Type B pancreatic cell (in vitro differentiated cells): ENCODE data around the gene USP7. TPM values are rescaled to one million over a fixed set of nuclear protein-coding genes. Genes with fewer than 3 reads are reported as not detected.
A peak's percentile ranks its signal among the peaks of the same experiment; 100 is the strongest.

Source experiments
- DNase-seq: peaks from one replicate; pipeline ENCODE4 v3.0.0; 2021; ENCODE audit warnings: mixed read lengths; ENCODE audit not compliant: unreplicated experiment; ENCODE audit errors: extremely low spot score
- H3K27ac Mint-ChIP-seq: 2 replicates; pipeline ENCODE4 v1.8.0; 2021; ENCODE audit warnings: mild to moderate bottlenecking, mixed read lengths
- H3K27me3 Mint-ChIP-seq: 2 replicates; pipeline ENCODE4 v1.8.0; 2021; ENCODE audit warnings: mixed read lengths
- H3K36me3 Mint-ChIP-seq: 2 replicates; pipeline ENCODE4 v1.8.0; 2021; ENCODE audit warnings: mixed read lengths
- H3K4me1 Mint-ChIP-seq: one replicate; pipeline ENCODE4 v1.8.0; 2021; ENCODE audit warnings: mixed read lengths; ENCODE audit not compliant: unreplicated experiment
- H3K4me3 Mint-ChIP-seq: 2 replicates; pipeline ENCODE4 v1.8.0; 2021; ENCODE audit warnings: mild to moderate bottlenecking, mixed read lengths
- H3K9me3 Mint-ChIP-seq: 2 replicates; pipeline ENCODE4 v1.8.0; 2021; ENCODE audit warnings: mixed read lengths
- CTCF ChIP-seq: fragments of 200-600 bp; sonication (generic); conservative IDR thresholded peaks from 2 replicates; pipeline ENCODE4 v1.5.0; 2021; ENCODE audit warnings: antibody characterized with exemption, mild to moderate bottlenecking
- total RNA-seq: library from RNA; stranded (reverse); gene quantifications from 2 replicates; pipeline ENCODE4 v1.2.1, GENCODE V29; 2021; ENCODE audit warnings: low replicate concordance

Gene USP7
- total RNA-seq, 1 donor from 2014 or later = 118 TPM

- peaks cover 11% of the 10 kb centered on the region for H3K4me1 Mint-ChIP-seq
- no peak overlapping the region for H3K27ac Mint-ChIP-seq
- H3K27me3 Mint-ChIP-seq = no peaks in the 10 kb centered on the region
- TF ChIP-seq CTCF = no peak
- no peak for DNase-seq
- no peak overlapping the region for H3K4me3 Mint-ChIP-seq
- H3K36me3 Mint-ChIP-seq = peaks cover 22% of the 10 kb centered on the region
- no peaks in the 10 kb centered on the region for H3K9me3 Mint-ChIP-seq
Observed at GRCh38 chr16:8855972-8856371, 107.7 kb downstream of the USP7 start.

- Mint-ChIP-seq H3K36me3 (peaks cover 22% of the 10 kb centered on the region), H3K27ac (peak overlapping the region; percentile 31), H3K4me3 (peak overlapping the region; percentile 31), H3K9me3 (no peaks in the 10 kb centered on the region), H3K4me1 (peaks cover 11% of the 10 kb centered on the region), H3K27me3 (no peaks in the 10 kb centered on the region)
- TF ChIP-seq CTCF = peak; percentile 36
- DNase-seq = no peak
Observed at GRCh38 chr16:8855051-8855786, 108.5 kb downstream of the USP7 start.

DNA sequence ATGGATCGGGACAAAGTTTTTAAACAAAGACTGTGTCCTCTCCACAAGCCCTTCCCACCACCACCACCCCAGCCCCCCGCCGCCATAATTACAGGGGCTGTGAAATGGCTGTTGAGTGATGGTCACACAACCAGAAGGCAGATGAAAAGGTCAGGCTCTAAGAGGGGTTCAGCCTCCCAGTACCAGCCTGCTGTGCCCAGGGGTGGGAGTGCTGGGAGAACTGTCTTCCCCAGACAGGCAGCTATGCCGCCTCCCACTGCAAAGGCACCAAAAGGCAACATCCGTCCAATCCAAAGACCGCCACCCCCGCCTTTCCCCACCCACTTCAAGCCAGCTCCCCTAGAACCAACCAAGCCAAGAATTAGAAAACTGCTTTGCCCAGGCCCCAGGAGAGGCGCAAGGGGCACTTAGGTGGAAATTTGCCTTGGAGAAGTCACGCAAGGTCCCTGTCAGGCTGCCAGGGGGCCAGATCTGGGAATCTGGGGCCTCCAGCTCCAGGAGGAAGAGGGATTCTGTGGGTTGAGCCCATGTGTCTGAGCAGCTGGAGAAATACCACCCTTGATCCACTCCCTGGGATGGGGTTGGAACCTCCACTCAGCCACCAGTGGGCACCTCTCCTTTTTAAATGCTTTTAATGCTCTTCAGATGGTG lies 109.3 kb downstream of the USP7 start:
- Mint-ChIP-seq H3K36me3 (peaks cover 22% of the 10 kb centered on the region), H3K27ac (no peak overlapping the region), H3K4me3 (no peak overlapping the region), H3K9me3 (no peaks in the 10 kb centered on the region), H3K4me1 (peaks cover 8% of the 10 kb centered on the region), H3K27me3 (no peaks in the 10 kb centered on the region)
- TF ChIP-seq CTCF = no peak
- DNase-seq = no peak

DNA sequence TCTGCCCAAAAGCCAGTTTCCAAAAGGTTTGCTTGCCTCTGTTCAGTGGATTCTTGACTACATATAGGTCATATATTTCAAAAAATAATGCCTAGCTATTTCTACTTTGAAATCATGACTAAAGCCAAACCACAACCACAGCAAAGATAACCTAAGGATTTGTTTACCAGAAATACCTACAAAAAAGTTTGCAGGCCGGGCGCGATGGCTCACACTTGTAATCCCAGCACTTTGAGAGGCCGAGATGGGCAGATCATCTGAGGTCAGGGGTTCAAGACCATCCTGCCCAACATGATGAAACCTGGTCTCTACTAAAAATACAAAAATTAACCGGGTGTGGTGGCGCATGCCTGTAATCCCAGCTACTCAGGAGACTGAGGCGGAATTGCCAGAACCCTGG lies 110.1 kb downstream of the USP7 start:
- no peaks in the 10 kb centered on the region for H3K27me3 Mint-ChIP-seq
- H3K27ac Mint-ChIP-seq = no peak overlapping the region
- H3K9me3 Mint-ChIP-seq = no peaks in the 10 kb centered on the region
- peaks cover 6% of the 10 kb centered on the region for H3K4me1 Mint-ChIP-seq
- peaks cover 18% of the 10 kb centered on the region for H3K36me3 Mint-ChIP-seq
- DNase-seq = no peak
- H3K4me3 Mint-ChIP-seq = no peak overlapping the region
- no peak for TF ChIP-seq CTCF

DNA sequence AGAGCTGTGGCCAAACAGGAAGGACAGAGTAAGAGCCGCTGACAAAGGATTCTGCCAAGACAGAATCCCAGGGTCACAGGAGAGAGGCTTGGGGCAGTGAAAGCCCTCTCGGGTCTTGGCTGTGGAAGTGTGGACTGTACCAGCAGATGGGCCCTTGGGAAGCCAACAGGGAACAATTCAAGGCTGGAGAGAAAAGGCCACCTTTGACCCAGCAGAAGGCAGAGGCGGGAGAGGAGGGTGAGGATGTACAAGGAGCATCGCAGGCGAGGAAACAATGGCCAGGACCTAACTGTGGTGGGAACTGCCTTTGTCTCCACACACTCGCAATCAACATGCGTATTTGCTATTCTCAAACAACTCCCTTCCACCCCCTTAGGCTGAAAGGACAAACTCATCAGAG lies 110.6 kb downstream of the USP7 start:
- no peak for DNase-seq
- peaks cover 5% of the 10 kb centered on the region for H3K4me1 Mint-ChIP-seq
- no peaks in the 10 kb centered on the region for H3K27me3 Mint-ChIP-seq
- no peak for TF ChIP-seq CTCF
- H3K4me3 Mint-ChIP-seq = no peak overlapping the region
- H3K36me3 Mint-ChIP-seq = peaks cover 17% of the 10 kb centered on the region
- peak overlapping the region; percentile 60 for H3K27ac Mint-ChIP-seq
- no peaks in the 10 kb centered on the region for H3K9me3 Mint-ChIP-seq
